Non-pigmented ciliary epithelial cell (primary cell): ENCODE results near the gene MEIOC.

ENCODE experiments used
- DNase-seq: peaks from one replicate; pipeline ENCODE4 v3.0.0-alpha.2; 2010; ENCODE audit warnings: low read depth

Gene MEIOC

DNA sequence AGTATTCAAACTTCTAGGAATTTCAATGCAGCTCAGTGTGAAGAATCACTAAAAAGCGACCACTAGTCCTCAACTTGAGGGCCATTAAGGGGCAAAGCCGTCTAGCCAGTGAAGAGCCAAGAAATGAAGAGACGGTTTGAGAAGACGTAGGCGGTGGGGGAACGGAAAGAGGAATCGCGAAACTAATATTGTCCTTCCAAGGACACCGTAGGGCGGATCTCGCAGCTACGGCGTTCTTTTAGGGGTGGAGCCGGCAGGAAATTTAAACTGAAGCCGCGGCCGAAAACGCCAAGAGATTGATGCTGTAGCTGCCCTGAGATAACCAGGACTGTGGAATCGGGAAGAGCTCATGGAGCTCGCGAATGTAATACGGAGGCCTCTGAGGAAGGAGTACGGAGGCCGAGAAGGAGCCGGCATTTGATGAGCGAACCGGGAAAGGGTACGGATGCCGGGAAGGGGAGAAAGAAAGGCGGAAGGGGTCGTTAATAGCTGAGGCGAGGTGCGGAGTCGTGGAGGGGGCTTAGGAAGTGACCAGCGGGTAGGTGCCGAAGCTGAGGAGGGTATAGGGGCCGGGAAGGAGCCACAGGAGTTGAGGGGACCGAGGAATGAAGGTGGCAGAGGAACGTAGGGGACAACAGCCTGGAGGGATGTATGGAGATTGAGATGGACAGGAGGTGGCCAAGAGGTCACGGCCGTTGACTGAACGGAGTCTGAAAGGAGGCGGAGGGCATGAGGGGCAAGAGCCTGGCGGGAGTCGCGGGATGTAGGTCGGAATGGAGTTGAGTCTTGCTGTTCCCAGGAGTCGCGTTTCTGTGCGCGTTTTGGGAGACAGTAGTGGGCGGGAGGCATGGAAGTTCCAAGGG, 52.4 kb downstream of the MEIOC start, which contains the start of gene DBF4B:
DBF4B (plus strand) TSS at position 265 of the 863 bp plus-strand sequence; CDS start at position 421, 156 bp downstream.
- DNase-seq = peak; percentile 64

GRCh38 chr17:44719444-44719843, 63.2 kb downstream of the MEIOC start:
- DNase-seq = no peak

- DNase-seq = no peak
Observed at GRCh38 chr17:44722254-44722653, 66.0 kb downstream of the MEIOC start.
